Endothelial cell of hepatic sinusoid (primary cell): ENCODE results near the gene NKTR.

Experiments
- in situ Hi-C: cut with HindIII; loops from 2 replicates; pipeline ENCODE4 v1.10.0; 2017; ENCODE audit warnings: low sequenced_read_pairs

Gene NKTR

DNA sequence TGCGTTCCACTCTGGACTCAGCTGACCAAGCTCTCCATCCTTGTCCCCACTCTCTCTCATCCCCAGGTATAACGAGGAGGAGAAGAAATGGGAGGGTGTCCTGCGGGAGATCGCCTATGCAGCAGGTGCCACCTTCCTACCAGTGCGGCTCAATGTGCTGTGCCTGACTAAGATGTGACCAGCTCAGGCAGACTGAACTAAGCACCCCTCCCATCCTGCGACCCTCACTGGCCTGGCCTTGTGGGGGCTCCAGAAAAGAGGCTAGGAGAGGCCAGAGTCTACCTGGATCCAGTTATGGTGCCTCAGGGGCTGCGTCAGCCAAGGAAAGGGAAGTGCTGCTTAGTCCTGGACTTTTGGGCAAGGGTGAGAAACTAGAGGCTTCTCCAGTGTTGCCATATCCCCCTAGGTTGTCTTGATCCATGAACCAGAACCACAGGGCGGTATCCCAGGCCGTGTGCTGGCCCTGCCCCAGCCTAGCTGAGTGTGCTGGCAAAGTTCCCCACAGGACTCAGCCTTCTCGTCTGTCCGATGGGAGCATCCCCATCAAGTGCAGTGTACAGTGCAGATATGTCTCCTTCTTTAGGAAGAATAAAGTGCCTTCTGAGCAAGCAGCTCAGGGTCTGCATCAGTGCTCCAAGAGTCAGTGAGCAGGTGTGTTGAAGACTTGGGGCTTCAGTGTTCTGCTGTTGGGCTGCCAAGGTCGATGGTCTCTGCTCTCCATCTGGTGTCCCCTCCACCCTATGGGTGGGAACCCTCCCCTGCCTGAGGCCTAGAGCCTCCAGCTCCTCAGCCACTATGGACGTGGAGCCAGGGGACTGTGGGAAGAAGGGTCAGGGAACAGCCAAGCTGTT is 91.6 kb downstream of the NKTR start:
- in situ Hi-C loops: no loop called here

DNA sequence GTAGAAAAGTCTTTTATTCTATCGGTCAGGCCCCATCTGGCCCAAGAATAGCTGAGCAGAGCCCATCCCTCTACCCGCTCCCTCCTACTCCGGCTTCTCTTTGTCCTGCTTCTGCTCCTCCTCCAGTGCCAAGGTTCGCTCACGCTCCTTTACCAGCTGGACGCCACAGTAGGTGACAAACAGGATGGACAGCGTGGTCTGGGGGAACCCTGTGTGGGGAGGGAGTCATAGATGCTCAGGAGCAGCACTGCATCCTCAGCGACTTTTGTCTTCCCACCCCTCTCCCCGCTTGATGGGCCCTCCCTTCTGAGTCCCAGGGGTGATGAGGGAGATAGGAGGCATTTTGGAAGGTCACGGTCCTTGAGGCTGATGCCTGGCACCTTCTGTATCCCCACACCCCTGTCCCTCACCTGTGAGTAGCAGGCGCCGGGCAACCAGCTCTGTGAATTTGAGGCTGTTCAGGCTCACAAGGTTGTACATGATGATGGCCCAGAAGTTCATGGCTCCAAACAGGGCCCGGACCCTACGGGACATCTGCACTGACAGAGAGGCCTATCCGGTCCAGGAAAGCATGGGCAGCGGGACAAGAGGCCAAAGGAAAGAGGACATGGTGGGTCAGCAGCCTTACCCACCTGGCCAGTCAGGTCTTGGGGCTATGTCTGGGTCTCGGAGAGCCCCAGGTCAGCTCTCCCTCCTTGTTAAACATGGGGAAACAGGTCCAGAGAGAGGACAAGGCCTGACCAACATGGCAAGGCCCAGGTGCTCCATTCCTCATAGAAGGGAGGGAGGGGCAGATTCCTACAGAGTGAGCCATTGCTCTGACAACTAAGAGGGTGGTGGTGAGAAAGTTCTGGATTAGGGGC is 92.4 kb downstream of the NKTR start:
- in situ Hi-C loops: no loop called here

- in situ Hi-C loops: no loop called here
Observed at GRCh38 chr3:42693530-42693930, 93.0 kb downstream of the NKTR start.

DNA sequence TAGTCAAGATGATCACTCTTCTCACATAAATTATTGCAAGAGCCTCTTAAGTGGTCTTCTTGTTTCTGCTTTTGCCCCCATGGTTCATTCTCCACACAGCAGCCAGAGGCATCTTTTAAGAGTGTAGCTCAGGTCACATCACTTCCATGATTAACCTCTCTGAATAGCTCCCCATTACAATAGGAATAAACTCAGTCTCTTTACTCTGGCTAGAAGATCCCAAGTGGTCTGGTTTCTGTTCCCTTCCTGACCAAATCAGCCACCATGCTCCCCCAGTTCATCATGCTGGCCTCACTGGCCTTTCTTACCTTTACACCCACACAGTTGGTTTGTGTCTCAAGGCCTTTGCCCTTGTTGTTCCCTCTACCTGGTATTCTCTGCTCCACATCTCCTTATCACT is 93.9 kb downstream of the NKTR start:
- in situ Hi-C loops: no loop called here

GRCh38 chr3:42696356-42697288 is 96.1 kb downstream of the NKTR start:
- in situ Hi-C loops: no loop called here

- in situ Hi-C loops: no loop called here
Observed at GRCh38 chr3:42697289-42698051, 97.0 kb downstream of the NKTR start.
